ENCODE data around the gene ITPA. TPM values are rescaled to one million over a fixed set of nuclear protein-coding genes. Genes with fewer than 3 reads are reported as not detected.
A peak's percentile ranks its signal among the peaks of the same experiment; 100 is the strongest.

The ITPA gene
- total RNA-seq, 2 donors from 2014 or later: 17.4 to 21.4 TPM

GRCh38 chr20:3195590-3196237, 13.6 kb upstream of the ITPA start:
- peaks cover 72% of the 10 kb centered on the region for H3K36me3 ChIP-seq
- DNase-seq (ENCODE audit: low spot score): no peak

GRCh38 chr20:3199206-3199605, 10.1 kb upstream of the ITPA start:
- H3K36me3 ChIP-seq: peaks cover 41% of the 10 kb centered on the region
- no peak overlapping the region for H3K4me3 ChIP-seq
- DNase-seq (ENCODE audit: low spot score): no peak
- H3K27me3 ChIP-seq: no peaks in the 10 kb centered on the region
- no peak for TF ChIP-seq CTCF (IDR thresholded peaks at IDR 0.05)
- H3K4me1 ChIP-seq: peaks cover 0 to 15% of the 10 kb centered on the region in 2 donors
- no peak overlapping the region for H3K27ac ChIP-seq
- no peaks in the 10 kb centered on the region for H3K9me3 ChIP-seq

More at GRCh38 chr20:3195590-3196237, 13.6 kb upstream of the ITPA start:
- Histone ChIP-seq H3K4me3 (no peak overlapping the region), H3K4me1 (no peaks in the 10 kb centered on the region), H3K9me3 (no peaks in the 10 kb centered on the region), H3K27ac (no peak overlapping the region), H3K27me3 (no peaks in the 10 kb centered on the region)
- no peak for TF ChIP-seq CTCF (IDR thresholded peaks at IDR 0.05)

- no peaks in the 10 kb centered on the region for H3K27me3 ChIP-seq
- no peak for DNase-seq (ENCODE audit: low spot score)
- no peaks in the 10 kb centered on the region for H3K9me3 ChIP-seq
- H3K4me3 ChIP-seq: no peak overlapping the region
- TF ChIP-seq CTCF (IDR thresholded peaks at IDR 0.05): no peak
- H3K4me1 ChIP-seq: peaks cover 0 to 15% of the 10 kb centered on the region in 2 donors
- peaks cover 31% of the 10 kb centered on the region for H3K36me3 ChIP-seq
- H3K27ac ChIP-seq: no peak overlapping the region
Measured at GRCh38 chr20:3199976-3200755, 9.1 kb upstream of the ITPA start.

GRCh38 chr20:3202965-3203314, 6.4 kb upstream of the ITPA start:
- H3K27me3 ChIP-seq: no peaks in the 10 kb centered on the region
- H3K36me3 ChIP-seq: peaks cover 20% of the 10 kb centered on the region
- DNase-seq (ENCODE audit: low spot score): no peak
- no peak for TF ChIP-seq CTCF (IDR thresholded peaks at IDR 0.05)
- H3K9me3 ChIP-seq: no peaks in the 10 kb centered on the region
- H3K4me1 ChIP-seq: peaks cover 0 to 15% of the 10 kb centered on the region in 2 donors
- H3K4me3 ChIP-seq: peak overlapping the region in 1 of 2 donors; percentile 91
- peak overlapping the region in 1 of 2 donors; percentile 89 for H3K27ac ChIP-seq

GRCh38 chr20:3203315-3204123, 5.8 kb upstream of the ITPA start:
- Histone ChIP-seq H3K36me3 (peaks cover 20% of the 10 kb centered on the region), H3K4me3 (peak overlapping the region; percentile 69 to 91), H3K4me1 (peaks cover 0 to 20% of the 10 kb centered on the region in 2 donors), H3K9me3 (no peaks in the 10 kb centered on the region), H3K27me3 (no peaks in the 10 kb centered on the region), H3K27ac (peak overlapping the region; percentile 87 to 89)
- DNase-seq (ENCODE audit: low spot score): no peak
- no peak for TF ChIP-seq CTCF (IDR thresholded peaks at IDR 0.05)

Measured in right atrium auricular region (tissue), 2 donors.